HCT116 (cell line): ENCODE data around the gene DHX57.
A peak's percentile ranks its signal among the peaks of the same experiment; 100 is the strongest.

Source experiments
- ATF3 ChIP-seq: IDR thresholded peaks from 2 replicates; pipeline ENCODE4 v1.6.1; 2012
- EZH2 ChIP-seq: fragments of 200-600 bp; sonication (generic); IDR thresholded peaks from 2 replicates; pipeline ENCODE4 v1.6.1; 2017; ENCODE audit warnings: antibody characterized with exemption, mixed run types
- EZH2phosphoT487 ChIP-seq: fragments of 200-600 bp; IDR thresholded peaks from 2 replicates; pipeline ENCODE4 v1.6.1; 2018; ENCODE audit warnings: antibody characterized with exemption, borderline replicate concordance
- POLR2A ChIP-seq: IDR thresholded peaks from 2 replicates; pipeline ENCODE4 v1.7.0; 2011; ENCODE audit warnings: borderline replicate concordance; ENCODE audit not compliant: insufficient read depth, insufficient read length; ENCODE audit errors: extremely low read depth
- POLR2AphosphoS5 ChIP-seq: IDR thresholded peaks from 2 replicates; pipeline ENCODE4 v1.6.1; 2011; ENCODE audit warnings: mild to moderate bottlenecking, low read depth, low read length, moderate library complexity
- REST ChIP-seq: IDR thresholded peaks from 2 replicates; pipeline ENCODE4 v1.6.1; 2012; ENCODE audit warnings: low read depth
- TF ChIP-seq, protein P1 (sequence below), 3 experiments: fragments of 200-600 bp in 1 of 3; sonication (generic) in 1 of 3; IDR thresholded peaks in 2 of 3; conservative IDR thresholded peaks in 1 of 3; 2 replicates each; pipeline ENCODE4 v1.5.1; 2012 to 2017; ENCODE audit warnings: low read depth in 2 of 3, low read length in 2 of 3, antibody characterized with exemption in 1 of 3, borderline replicate concordance in 1 of 3, control low read depth in 1 of 3, mild to moderate bottlenecking in 1 of 3, mixed read lengths in 1 of 3, mixed run types in 1 of 3, moderate library complexity in 1 of 3; ENCODE audit not compliant: insufficient read depth in 1 of 3
- TF ChIP-seq, protein P2 (sequence below): IDR thresholded peaks from 2 replicates; pipeline ENCODE4 v1.6.1; 2012

- TF ChIP-seq, protein P1, sequence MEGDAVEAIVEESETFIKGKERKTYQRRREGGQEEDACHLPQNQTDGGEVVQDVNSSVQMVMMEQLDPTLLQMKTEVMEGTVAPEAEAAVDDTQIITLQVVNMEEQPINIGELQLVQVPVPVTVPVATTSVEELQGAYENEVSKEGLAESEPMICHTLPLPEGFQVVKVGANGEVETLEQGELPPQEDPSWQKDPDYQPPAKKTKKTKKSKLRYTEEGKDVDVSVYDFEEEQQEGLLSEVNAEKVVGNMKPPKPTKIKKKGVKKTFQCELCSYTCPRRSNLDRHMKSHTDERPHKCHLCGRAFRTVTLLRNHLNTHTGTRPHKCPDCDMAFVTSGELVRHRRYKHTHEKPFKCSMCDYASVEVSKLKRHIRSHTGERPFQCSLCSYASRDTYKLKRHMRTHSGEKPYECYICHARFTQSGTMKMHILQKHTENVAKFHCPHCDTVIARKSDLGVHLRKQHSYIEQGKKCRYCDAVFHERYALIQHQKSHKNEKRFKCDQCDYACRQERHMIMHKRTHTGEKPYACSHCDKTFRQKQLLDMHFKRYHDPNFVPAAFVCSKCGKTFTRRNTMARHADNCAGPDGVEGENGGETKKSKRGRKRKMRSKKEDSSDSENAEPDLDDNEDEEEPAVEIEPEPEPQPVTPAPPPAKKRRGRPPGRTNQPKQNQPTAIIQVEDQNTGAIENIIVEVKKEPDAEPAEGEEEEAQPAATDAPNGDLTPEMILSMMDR (IDR thresholded peaks at IDR 0.05 in 2 of 3, conservative IDR thresholded peaks at IDR 0.05 in 1 of 3; ENCODE audit: borderline replicate concordance in 1 of 3, insufficient read depth in 1 of 3, low read depth in 2 of 3, low read length in 2 of 3) = no peak
- TF ChIP-seq POLR2AphosphoS5 = peak; percentile 100
- TF ChIP-seq, protein P2, sequence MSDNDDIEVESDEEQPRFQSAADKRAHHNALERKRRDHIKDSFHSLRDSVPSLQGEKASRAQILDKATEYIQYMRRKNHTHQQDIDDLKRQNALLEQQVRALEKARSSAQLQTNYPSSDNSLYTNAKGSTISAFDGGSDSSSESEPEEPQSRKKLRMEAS = peak; percentile 99
- no peak for TF ChIP-seq EZH2phosphoT487
- TF ChIP-seq ATF3 = no peak
- peak; percentile 100 for TF ChIP-seq POLR2A
- TF ChIP-seq REST = no peak
- TF ChIP-seq EZH2 = no peak
Measured at GRCh38 chr2:38750891-38751595, 124.7 kb downstream of the DHX57 start, which contains the start of gene SRSF7.
